BE2C (cell line): ENCODE data around the gene TMCC2.

Experiments used
- DNase-seq: peaks from one replicate; pipeline ENCODE4 v3.0.0-alpha.2; 2020
- H3K27me3 ChIP-seq: fragments of 250-450 bp; sonication (Bioruptor Pico); 2 replicates; pipeline ENCODE4 v1.5.1; 2020; ENCODE audit warnings: mild to moderate bottlenecking
- H3K36me3 ChIP-seq: fragments of 250-450 bp; sonication (Bioruptor Pico); 2 replicates; pipeline ENCODE4 v1.5.1; 2020; ENCODE audit warnings: mild to moderate bottlenecking
- H3K4me1 ChIP-seq: fragments of 250-450 bp; sonication (Bioruptor Pico); 2 replicates; pipeline ENCODE4 v1.5.1; 2020
- H3K4me3 ChIP-seq: 2 replicates; pipeline ENCODE4 v1.5.1; 2011; ENCODE audit warnings: low read depth, low read length
- H3K9me3 ChIP-seq: fragments of 250-450 bp; sonication (Bioruptor Pico); 2 replicates; pipeline ENCODE4 v1.5.1; 2020
- TF ChIP-seq, protein P1 (sequence below): IDR thresholded peaks from 2 replicates; pipeline ENCODE4 v1.5.1; 2012; ENCODE audit warnings: mild to moderate bottlenecking, low read depth, low read length

The TMCC2 gene

DNA sequence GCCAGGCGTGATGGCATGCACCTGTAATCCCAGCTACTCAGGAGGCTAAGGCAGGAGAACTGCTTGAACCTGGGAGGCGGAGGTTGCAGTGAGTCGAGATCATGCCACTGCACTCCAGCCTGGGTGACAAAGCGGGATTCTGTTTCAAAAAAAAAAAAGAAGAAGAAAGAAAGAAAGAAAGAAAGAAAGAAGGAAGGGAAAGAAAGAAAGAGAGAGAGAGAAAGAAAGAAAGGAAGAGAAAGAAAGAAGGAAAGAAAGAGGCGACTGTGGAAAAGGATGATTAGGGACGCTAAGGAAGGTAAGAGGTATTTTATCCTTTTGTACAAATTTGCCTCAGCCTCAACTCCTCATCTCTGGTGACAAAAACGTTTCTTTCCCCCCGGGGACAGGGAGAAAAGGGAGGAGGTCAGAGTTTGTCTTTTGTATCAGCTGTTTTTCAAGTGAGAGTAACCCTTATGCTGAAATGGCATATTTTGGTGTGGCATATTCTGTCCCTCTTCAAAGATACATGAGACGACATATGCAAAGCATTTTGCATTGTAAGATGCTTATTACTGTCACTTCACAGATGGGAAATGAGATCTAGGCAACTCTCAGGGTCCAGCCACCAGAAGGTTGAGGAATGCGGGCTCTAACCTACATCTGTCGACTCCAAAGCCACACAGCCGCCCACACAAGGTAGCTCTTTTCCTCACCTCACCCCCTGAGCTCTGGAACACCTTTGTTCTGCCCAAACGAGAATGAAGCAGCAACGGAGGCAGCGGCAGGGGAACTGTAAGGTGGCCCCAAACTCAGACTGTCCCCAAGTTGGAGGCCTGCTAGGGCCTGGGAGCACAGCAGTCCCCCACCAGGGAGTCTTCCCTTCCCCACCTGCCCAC, 55.8 kb downstream of the TMCC2 start:
- Histone ChIP-seq H3K27me3 (no peaks in the 10 kb centered on the region), H3K4me1 (peaks cover 12% of the 10 kb centered on the region), H3K9me3 (no peaks in the 10 kb centered on the region), H3K4me3 (no peak overlapping the region), H3K36me3 (no peaks in the 10 kb centered on the region)
- TF ChIP-seq, protein P1, sequence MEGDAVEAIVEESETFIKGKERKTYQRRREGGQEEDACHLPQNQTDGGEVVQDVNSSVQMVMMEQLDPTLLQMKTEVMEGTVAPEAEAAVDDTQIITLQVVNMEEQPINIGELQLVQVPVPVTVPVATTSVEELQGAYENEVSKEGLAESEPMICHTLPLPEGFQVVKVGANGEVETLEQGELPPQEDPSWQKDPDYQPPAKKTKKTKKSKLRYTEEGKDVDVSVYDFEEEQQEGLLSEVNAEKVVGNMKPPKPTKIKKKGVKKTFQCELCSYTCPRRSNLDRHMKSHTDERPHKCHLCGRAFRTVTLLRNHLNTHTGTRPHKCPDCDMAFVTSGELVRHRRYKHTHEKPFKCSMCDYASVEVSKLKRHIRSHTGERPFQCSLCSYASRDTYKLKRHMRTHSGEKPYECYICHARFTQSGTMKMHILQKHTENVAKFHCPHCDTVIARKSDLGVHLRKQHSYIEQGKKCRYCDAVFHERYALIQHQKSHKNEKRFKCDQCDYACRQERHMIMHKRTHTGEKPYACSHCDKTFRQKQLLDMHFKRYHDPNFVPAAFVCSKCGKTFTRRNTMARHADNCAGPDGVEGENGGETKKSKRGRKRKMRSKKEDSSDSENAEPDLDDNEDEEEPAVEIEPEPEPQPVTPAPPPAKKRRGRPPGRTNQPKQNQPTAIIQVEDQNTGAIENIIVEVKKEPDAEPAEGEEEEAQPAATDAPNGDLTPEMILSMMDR = no peak
- no peak for DNase-seq

DNA sequence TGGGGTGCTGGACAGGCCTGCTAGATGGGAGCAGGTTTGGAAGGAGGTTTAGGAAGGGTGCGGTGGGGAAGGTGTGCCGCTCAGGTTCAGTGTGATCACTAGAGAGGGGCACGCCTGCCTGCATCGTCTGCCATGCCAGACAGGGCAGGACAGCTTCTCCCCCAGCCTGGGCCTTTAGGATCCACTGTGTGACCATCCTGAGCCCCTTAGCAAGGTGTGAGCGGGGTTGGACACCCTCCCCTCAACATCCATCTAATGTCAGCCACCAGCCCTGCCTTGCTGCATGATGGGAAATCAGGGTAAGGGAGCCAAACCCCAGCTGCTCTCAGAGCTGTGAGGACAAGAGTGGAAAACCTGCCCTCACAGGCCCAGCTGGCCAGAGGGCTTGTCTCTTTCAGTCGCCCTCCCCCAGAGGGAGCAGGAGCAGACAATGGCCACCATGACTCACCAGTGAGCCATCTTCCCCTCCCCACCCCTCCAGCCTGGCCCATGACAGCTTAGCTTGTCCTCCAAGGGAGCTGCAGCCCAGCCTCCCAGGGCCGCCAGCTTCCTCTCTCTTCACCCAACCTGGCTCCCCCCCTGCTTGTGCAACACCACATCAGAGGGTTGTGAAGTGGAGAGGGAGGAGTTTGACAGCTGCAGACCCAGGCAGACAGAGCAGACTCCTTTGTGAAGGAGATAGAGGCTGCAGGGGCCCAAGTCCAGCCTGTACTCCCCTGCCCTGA, 56.8 kb downstream of the TMCC2 start:
- peaks cover 12% of the 10 kb centered on the region for H3K4me1 ChIP-seq
- no peaks in the 10 kb centered on the region for H3K36me3 ChIP-seq
- no peaks in the 10 kb centered on the region for H3K9me3 ChIP-seq
- DNase-seq = peak; percentile 87
- no peak overlapping the region for H3K4me3 ChIP-seq
- TF ChIP-seq, protein P1 = 0 out of 2 replicates have a peak, but pooled peaks have one; percentile 15
- no peaks in the 10 kb centered on the region for H3K27me3 ChIP-seq

DNA sequence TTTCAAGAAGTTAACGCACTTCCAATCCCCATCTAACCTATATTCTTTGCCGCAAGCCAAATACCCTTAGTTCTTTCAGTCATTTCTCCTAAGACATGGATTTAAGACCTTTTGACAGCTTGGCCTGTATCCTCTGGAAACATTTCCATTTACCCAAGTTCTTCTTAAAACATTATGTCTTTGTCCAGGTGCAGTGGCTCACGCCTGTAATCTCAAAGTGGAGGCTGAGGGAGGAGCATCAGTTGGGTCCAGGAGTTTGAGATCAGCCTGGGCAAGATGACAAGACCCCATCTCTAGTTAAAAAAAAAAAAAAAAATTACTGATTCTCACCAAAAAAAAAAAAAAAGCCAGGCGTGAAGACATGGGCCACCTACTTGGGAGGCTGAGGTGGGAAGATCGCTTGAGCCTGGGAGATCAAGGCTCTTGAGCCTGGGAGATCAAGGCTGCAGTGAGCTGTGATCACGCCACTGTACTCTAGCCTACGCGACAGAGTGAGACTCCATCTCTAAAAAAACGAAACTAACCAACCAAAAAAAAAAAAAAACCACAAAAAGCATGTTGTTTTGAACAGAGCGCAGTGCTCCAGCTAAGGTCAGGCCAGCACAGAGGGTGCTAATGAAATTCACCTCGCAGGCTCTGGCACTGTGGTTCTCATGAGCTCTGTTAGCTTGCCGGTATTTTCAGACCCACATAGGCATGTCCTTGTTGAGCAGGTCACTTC, 57.8 kb downstream of the TMCC2 start:
- H3K36me3 ChIP-seq = no peaks in the 10 kb centered on the region
- no peak for DNase-seq
- H3K9me3 ChIP-seq = no peaks in the 10 kb centered on the region
- no peak overlapping the region for H3K4me3 ChIP-seq
- H3K27me3 ChIP-seq = no peaks in the 10 kb centered on the region
- H3K4me1 ChIP-seq = peaks cover 12% of the 10 kb centered on the region
- TF ChIP-seq, protein P1 = no peak

DNA sequence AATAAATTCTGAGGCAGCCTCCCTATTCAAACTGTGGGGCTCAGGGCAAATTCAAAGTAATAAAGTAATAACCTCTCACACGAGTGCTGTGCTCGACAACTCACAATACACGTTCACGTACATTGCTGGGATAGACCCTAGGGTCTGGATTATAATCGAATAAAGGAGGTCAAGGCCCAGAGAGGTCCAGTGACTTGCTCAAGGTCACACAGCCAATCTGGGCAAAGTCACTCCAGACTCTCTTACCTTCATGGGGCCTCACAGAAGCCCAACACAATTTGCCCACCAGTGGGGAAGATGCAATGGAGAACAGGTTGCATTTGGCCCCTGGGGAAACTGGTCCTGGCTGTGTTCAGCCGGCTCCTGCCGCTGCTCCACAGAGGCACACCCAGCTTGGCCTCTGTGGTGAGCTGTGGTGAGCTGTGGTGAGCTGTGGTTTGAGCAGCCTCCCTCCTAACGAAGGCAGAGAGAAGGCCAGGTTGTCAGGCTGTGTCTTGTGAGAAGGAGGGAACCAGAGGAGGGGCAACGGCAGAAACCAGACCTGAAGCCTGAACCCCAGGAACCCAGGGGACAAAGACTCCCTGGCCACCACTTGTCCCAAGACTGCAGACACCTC, 58.7 kb downstream of the TMCC2 start:
- H3K4me3 ChIP-seq = no peak overlapping the region
- H3K9me3 ChIP-seq = no peaks in the 10 kb centered on the region
- peaks cover 12% of the 10 kb centered on the region for H3K4me1 ChIP-seq
- no peak for DNase-seq
- TF ChIP-seq, protein P1 = no peak
- H3K27me3 ChIP-seq = no peaks in the 10 kb centered on the region
- H3K36me3 ChIP-seq = no peaks in the 10 kb centered on the region

DNA sequence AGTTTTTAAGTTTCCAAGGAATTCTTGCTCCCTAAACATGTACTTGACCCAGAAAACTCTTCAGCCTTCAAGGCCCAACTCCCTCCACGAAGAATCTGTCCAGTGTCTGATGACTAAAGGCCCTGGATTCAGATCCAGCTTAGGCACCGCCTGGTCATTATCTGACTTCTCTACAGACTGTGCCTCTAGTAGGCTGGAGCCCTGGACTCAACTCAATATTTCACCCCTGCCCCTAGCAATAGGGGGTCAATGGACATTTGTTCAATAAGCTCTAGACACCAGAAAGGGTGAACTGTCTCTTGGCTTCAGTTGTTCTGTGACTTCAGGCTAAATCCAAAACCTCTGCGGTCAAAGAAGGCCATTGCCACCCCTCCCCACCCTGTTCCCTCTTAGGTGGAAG, 59.3 kb downstream of the TMCC2 start:
- Histone ChIP-seq H3K4me1 (peaks cover 12% of the 10 kb centered on the region), H3K4me3 (no peak overlapping the region), H3K36me3 (no peaks in the 10 kb centered on the region), H3K27me3 (no peaks in the 10 kb centered on the region), H3K9me3 (no peaks in the 10 kb centered on the region)
- TF ChIP-seq, protein P1 = no peak
- DNase-seq = no peak
